Brain microvascular endothelial cell (primary cell): ENCODE results near the gene INMT.

Experiments used
- DNase-seq: peaks from one replicate; pipeline ENCODE4 v3.0.0-alpha.2; 2020
- H3K27ac ChIP-seq: fragments of 250-450 bp; sonication (Bioruptor Pico); 2 replicates; pipeline ENCODE4 v1.5.1; 2020; ENCODE audit warnings: mild to moderate bottlenecking, moderate library complexity
- H3K27me3 ChIP-seq: fragments of 250-450 bp; sonication (Bioruptor Pico); replicated peaks from 2 replicates; pipeline ENCODE4 v1.5.1; 2020; ENCODE audit warnings: mild to moderate bottlenecking
- H3K36me3 ChIP-seq: fragments of 250-450 bp; sonication (Bioruptor Pico); replicated peaks from 2 replicates; pipeline ENCODE4 v1.5.1; 2020; ENCODE audit warnings: mild to moderate bottlenecking
- H3K4me3 ChIP-seq: 2 replicates; pipeline ENCODE4 v1.5.1; 2011; ENCODE audit warnings: low read depth, mild to moderate bottlenecking, control low read depth, low read length, moderate library complexity
- in situ Hi-C: cut with HindIII; loops from 2 replicates; pipeline ENCODE4 v1.10.0; 2017; ENCODE audit warnings: low sequenced_read_pairs, low pct_ligation_motif_present
- TF ChIP-seq, protein P1 (sequence below): IDR thresholded peaks from 2 replicates; pipeline ENCODE4 v1.5.1; 2011; ENCODE audit warnings: low read depth, mild to moderate bottlenecking, moderate library complexity, low read length, control low read depth, inconsistent platforms; ENCODE audit errors: missing control alignments

Gene INMT

DNA sequence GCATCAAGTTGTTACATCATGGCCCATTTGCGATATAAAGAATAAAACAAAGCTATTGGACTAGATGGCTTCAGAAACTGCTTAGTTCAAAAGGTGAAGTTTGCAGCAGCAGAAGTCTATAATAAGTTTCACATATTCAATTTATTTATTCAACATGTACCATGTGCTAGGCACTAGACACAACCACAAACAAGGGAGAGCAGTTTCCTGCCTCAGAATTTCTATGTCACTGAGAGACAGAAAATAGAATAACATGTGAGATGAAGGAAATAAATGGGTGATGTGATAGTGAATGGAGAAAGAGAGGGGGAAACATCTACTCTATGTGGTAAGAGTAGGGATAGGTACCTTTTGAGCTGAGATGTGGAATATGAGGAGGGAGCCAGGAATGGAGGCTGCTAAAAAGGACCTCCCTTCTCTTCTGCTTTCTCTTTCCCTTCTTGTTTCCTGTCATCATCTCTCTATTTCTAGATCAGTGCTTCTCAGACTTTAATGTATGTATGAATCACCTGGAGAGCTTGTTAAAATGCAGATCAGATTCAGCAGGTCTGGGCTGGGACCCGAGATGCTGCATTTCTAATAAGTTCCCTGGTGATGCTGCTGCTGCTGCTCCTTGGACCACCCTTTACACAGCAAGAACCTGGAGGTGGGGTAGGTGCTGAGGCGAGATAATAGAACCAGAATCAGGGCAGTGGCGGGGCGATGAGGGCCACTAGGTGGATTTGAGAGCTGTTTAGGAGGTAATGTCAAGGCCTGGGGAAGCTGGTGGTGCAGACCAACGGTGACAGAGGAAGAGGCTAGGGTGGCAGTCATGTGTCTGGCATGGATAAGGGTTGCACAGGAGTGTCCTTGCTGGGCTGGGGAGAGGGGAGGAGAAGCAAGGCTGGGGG, 13.7 kb upstream of the INMT start:
- no peak for DNase-seq
- H3K4me3 ChIP-seq, result no peak overlapping the region
- TF ChIP-seq, protein P1, sequence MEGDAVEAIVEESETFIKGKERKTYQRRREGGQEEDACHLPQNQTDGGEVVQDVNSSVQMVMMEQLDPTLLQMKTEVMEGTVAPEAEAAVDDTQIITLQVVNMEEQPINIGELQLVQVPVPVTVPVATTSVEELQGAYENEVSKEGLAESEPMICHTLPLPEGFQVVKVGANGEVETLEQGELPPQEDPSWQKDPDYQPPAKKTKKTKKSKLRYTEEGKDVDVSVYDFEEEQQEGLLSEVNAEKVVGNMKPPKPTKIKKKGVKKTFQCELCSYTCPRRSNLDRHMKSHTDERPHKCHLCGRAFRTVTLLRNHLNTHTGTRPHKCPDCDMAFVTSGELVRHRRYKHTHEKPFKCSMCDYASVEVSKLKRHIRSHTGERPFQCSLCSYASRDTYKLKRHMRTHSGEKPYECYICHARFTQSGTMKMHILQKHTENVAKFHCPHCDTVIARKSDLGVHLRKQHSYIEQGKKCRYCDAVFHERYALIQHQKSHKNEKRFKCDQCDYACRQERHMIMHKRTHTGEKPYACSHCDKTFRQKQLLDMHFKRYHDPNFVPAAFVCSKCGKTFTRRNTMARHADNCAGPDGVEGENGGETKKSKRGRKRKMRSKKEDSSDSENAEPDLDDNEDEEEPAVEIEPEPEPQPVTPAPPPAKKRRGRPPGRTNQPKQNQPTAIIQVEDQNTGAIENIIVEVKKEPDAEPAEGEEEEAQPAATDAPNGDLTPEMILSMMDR, result no peak
- H3K27ac ChIP-seq, result no peak overlapping the region
- no peaks in the 10 kb centered on the region for H3K36me3 ChIP-seq
- in situ Hi-C loops, result no loop called here
- H3K27me3 ChIP-seq, result no peaks in the 10 kb centered on the region

DNA sequence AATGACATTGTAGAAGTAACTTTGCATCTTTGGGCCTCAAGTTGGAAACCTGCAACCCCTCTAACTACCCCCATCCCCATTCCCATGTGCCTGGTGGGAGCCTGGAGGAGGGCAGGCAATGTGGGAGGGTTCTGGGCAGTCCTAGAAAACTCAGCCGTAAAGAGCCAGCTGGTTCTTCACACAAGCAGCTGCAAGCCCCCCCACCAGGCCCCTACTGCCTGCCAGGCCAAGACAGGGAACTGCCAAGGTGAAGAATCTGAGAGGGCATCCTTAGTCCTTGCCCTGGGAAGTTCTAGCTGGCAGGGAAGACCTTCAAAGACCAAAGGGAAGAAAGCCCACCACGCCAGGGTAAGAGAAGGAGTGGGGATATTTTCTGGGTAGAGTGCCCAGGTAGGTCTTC, 12.2 kb upstream of the INMT start:
- no peaks in the 10 kb centered on the region for H3K27me3 ChIP-seq
- TF ChIP-seq, protein P1, result no peak
- no peak overlapping the region for H3K27ac ChIP-seq
- H3K4me3 ChIP-seq, result no peak overlapping the region
- H3K36me3 ChIP-seq, result no peaks in the 10 kb centered on the region
- in situ Hi-C loops, result no loop called here
- no peak for DNase-seq

DNA sequence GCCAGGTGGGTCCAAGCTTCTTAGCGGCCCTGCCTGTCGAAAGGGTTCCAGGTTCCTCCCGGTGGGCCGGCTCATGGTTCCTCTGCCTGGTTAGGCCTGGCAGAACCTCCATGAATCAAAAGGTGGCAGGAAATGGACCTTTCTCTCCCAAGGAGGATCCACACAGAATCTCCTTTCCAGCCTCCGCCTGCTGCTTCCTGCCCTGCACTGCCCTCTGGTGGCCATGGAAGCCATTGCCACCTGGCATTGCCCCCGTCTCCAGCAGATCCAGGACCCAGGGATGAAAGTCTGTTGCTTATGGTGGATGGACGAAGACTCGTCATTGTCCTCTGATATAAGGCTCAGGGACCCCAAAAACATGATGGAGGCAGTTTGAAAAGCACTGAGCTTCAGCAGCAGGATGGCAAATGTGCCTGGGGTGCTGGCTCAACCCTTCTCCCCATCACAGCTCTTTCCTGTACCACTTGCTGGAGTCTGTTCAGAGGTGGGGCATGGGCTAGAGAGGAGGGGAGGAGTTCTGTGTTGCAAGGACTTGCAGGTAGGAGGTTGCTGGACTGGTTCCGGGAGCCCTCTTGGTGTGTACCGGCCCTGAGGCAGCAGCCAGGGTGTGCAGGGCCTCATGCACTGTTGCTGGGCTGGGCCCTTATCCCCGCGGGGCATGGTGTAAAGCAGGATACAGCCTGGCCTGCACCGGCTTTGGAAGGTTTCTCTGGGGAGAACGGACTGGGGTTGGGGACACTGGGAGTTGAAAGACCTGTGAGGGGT, 11.3 kb upstream of the INMT start:
- peak; percentile 58 for DNase-seq
- in situ Hi-C loops, result no loop called here
- TF ChIP-seq, protein P1, result peak; percentile 99
- H3K27ac ChIP-seq, result no peak overlapping the region
- H3K36me3 ChIP-seq, result no peaks in the 10 kb centered on the region
- H3K27me3 ChIP-seq, result no peaks in the 10 kb centered on the region
- H3K4me3 ChIP-seq, result no peak overlapping the region

DNA sequence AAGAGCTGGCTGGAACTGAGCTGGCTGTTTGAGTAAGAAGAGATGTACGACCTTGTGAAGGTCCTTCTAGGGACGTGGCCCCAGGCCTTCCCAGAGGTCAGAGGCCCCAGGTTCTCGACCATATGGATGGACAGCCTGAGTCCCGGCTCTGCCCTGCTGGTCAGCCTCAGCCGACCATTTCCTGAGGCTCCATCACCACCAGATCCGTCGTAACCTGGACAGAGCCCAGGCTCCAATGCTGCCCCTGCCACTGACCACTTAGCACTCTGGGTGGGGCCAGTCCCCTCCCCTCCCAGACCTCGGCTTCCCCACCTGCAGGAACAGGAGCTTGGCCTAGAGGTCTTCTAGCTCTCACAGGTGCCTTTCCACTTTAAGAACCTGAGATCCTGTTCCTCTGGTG, 10.6 kb upstream of the INMT start:
- in situ Hi-C loops, result no loop called here
- DNase-seq, result no peak
- Histone ChIP-seq H3K4me3 (no peak overlapping the region), H3K27me3 (no peaks in the 10 kb centered on the region), H3K27ac (no peak overlapping the region), H3K36me3 (no peaks in the 10 kb centered on the region)
- TF ChIP-seq, protein P1, result no peak

DNA sequence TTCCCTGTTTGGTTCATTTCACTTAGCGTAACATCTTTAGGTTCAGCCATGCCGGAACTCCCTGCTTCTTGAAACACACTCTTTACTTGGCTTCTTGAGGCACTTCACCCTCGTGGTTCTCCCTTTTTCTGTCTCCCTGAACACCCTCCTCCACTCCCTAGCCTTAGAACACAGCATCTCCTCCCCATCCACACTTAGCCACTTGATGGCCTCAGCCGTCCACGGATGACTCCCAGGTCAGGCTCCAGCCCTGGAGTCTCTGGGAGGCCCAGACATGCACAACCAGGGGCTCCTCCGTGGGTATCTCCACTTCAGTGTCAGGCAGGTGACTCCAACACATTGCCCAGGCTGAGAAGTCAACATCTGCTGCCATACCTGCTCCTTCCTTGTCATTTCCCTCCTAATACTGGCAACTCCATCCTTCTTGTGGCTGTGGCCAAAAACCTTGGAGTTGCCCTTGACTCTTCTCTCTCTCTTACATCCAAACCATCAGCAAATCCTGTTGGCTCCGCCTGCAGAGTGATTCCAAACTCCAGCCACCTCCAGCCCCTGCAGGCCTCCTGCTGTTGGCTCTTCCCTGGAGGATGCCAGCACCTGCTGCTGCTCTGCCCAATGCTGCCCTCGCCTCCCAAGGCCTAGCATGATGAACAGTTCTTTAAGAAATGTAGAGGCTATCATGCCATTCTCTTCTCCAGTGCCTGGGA, 8.4 kb upstream of the INMT start:
- Histone ChIP-seq H3K36me3 (no peaks in the 10 kb centered on the region), H3K27me3 (no peaks in the 10 kb centered on the region), H3K27ac (no peak overlapping the region), H3K4me3 (no peak overlapping the region)
- TF ChIP-seq, protein P1, result peak; percentile 29
- peak; percentile 18 for DNase-seq
- in situ Hi-C loops, result no loop called here
